ENCODE results near the gene FAM181A.

The FAM181A gene

DNA sequence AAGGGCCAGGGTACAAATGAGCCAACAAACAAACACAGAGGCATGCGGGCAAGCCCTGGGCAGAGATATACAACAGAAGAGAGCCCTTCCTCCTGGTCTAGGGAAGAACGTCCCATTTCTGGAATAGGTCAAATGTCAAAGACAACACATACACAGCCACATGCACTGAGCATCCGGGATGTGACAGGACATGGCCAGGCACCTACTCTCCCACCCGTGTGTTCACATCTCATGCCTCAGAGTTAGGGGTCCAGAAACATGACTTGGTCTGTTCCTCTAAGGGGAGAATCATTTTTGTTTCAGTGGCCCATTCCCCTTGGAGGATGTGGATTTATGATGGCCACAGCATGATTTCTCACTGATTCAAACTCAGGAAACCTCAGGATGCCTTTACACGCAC is 50.0 kb downstream of the FAM181A start:
- DNase-seq, result no peak

DNA sequence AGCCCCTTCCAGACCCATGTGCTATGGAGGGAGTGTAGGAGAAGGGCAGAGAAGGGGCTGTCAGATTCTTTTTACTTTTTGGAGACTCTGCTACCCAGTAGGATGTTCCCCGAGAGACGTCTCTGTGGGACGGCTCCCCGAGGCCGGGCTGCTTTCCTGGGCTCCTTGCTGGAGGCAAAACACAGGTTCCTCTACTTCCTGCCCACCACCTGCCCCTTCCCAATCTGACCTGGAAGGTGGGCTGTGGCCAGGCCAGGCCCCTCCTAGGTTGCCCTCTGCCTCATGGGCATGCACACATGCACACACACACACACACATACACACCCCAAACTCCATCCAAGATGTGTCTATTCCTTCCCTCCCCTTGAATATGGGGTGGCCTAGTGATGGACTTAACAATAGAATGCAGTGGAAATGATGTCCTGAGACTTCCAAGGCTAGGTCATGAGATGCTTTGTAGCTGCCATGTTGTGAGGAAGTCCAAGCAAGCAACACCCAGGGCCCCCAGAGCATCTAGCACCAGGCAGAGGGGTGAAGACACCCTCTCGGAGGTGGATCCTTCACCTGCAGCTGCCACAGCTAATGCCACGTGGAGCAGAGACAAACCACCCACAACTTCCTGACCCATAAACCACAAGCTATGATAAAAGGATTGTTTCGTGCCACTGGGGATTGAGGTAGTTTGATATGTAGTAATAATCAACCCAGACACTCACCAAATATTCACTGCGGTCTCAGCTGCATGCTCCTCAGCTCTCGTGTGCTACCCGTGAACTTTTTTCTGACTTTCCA is 50.8 kb downstream of the FAM181A start:
- DNase-seq, result no peak

DNA sequence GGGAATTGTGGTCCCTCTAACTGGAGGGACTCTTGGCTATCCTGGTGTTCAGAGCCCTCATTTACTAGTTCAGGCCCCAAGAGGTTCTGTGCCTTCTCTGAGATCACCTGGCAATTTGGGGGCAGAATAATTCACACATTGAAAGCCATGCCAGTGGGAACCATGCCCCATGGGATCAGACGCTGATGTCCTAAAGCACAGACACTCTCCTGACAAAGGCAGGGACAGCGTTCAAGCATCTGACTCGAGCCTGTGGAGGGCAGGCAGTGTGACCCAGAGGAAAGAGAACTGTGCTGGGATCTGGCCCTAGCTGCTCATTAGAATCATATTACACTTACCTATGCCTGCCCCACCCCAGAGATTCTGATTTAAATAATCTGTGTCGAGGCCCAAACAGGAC is 51.6 kb downstream of the FAM181A start:
- DNase-seq, result no peak

Measured in nucleus accumbens (tissue), 56 donors.